Stimulated activated naive CD8-positive, alpha-beta T cell treated with anti-CD3 and anti-CD28 coated beads, Interleukin-15, Interleukin-2, amounts not matched to agents 100 ng/mL and 50 ng/mL, for 24 hours (primary cell): ENCODE data around the gene NUMBL.
A peak's percentile ranks its signal among the peaks of the same experiment; 100 is the strongest.
"Not testable (repeated sequence)": the region's sequence is repeated elsewhere in the genome, so short reads cannot be mapped to it uniquely, and the experiment has no call there.

Experiments used
- H3K27ac Mint-ChIP-seq: one replicate; pipeline ENCODE4 v1.8.0; 2021; ENCODE audit warnings: mild to moderate bottlenecking, mixed read lengths
- H3K27me3 Mint-ChIP-seq: one replicate; pipeline ENCODE4 v1.8.0; 2021; ENCODE audit warnings: mixed read lengths
- H3K36me3 Mint-ChIP-seq: one replicate; pipeline ENCODE4 v1.8.0; 2021; ENCODE audit warnings: low read depth, mixed read lengths
- H3K4me1 Mint-ChIP-seq: one replicate; pipeline ENCODE4 v1.8.0; 2021; ENCODE audit warnings: low read depth, mixed read lengths
- H3K4me3 Mint-ChIP-seq: one replicate; pipeline ENCODE4 v1.8.0; 2021; ENCODE audit warnings: mild to moderate bottlenecking, mixed read lengths
- H3K9me3 Mint-ChIP-seq: one replicate; pipeline ENCODE4 v1.8.0; 2021; ENCODE audit warnings: mixed read lengths

Gene NUMBL

DNA sequence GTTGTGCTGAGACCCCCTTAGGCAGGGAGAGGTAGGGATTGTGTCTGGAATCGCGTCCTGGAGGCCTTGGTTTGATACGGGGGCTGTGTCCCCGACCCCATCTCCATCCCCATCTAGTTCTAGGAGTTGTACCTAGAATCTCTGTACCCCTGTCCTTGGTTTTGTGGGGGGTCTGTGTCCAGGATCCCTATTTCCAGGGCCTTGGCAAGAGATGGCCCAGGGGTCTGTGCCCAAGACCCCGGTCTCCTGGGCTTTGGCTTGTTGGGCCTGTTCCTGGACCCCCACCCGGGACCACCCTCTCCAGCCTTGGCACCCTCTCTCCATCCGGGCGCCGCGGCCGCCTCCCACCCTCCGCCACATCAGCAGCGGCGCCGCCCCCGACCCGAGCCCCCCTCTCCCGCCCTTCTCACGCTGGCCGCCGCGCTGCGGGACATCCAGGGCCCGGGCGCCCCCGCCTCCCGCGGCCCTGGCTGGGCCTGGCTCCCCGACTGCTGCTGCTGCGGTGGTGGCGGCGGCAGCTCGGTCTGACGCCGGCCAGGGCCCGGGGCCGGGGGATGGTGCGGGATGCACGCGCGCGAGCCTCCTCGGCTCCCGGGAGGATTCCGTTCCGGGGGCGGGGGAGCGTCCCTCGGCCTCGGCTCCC, at the start of gene NUMBL:
Gene NUMBL (minus strand): TSS at position 602 of the 643 bp plus-strand sequence. CDS start 168 bp downstream, at position 434.
- Mint-ChIP-seq H3K9me3 (no peaks in the 10 kb centered on the region), H3K4me3 (peak within 1 kb of the TSS; percentile 91), H3K36me3 (peaks cover 7% of the 10 kb centered on the region), H3K27me3 (no peaks in the 10 kb centered on the region), H3K27ac (peak within 1 kb of the TSS; percentile 97), H3K4me1 (peaks cover 13% of the 10 kb centered on the region)

DNA sequence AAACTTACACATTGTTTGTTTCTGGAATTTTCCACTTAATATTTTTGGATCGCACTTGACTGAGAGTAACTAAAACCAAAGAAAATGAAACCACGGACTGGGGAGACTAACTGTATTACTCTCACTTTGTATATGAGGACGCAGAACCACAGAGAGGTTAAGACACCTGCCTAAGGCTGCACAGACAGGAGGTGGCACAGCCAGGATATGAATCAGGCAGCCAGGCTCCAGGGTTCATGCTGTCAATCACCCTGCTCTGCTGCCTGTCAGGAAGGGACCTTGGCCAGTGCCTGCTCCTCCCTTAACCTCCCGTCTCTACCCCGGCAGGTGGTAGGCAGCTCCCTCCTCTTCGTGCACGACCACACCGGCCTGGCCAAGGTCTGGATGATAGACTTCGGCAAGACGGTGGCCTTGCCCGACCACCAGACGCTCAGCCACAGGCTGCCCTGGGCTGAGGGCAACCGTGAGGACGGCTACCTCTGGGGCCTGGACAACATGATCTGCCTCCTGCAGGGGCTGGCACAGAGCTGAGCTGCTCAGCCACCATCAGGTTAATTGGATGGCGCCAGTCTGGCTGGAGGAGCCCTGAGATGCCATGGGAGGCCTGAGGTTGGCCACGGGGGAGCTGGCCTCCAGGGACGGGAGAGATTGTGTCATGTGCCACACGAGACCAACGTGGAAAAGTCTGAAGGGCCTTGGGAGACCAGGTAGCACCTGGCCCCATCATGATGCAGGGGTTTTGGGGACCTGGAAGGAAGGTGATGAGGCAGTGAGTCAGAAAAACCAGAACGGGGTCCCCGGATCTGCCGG, 48.8 kb upstream of the NUMBL start:
- no peak overlapping the region for H3K4me3 Mint-ChIP-seq
- H3K4me1 Mint-ChIP-seq: peaks cover 4% of the 10 kb centered on the region
- no peaks in the 10 kb centered on the region for H3K9me3 Mint-ChIP-seq
- H3K27me3 Mint-ChIP-seq: no peaks in the 10 kb centered on the region
- H3K27ac Mint-ChIP-seq: peak overlapping the region; percentile 40
- H3K36me3 Mint-ChIP-seq: peaks cover 15% of the 10 kb centered on the region

DNA sequence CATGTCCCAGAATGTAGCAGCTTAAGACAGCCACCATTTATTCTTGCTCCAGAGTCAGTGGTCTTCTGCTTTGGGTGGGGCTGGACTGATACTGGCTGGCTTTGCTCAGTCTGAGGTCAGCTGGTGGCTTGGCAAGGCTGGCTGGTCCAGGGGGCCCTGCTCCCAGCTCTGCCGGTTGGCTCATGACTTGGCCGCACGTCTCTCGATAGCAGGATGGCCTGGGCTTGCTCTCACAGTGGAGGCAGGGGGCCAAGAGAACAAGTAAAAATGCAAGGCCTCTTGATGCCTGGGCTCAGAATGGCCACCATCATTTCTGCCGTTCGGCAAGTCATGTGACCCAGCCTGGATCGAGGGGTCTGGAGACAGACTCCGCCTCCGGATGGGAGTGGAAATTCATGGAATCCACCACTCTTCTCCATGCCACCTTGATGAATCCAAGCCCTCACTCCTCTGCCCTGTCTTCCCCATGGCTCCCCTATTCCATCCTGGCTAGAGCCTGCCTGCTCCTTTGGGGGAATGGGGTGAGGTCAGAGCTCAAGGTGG, 46.7 kb upstream of the NUMBL start:
- no peaks in the 10 kb centered on the region for H3K9me3 Mint-ChIP-seq
- no peak overlapping the region for H3K27ac Mint-ChIP-seq
- peaks cover 4% of the 10 kb centered on the region for H3K4me1 Mint-ChIP-seq
- no peaks in the 10 kb centered on the region for H3K27me3 Mint-ChIP-seq
- peaks cover 31% of the 10 kb centered on the region for H3K36me3 Mint-ChIP-seq
- no peak overlapping the region for H3K4me3 Mint-ChIP-seq

DNA sequence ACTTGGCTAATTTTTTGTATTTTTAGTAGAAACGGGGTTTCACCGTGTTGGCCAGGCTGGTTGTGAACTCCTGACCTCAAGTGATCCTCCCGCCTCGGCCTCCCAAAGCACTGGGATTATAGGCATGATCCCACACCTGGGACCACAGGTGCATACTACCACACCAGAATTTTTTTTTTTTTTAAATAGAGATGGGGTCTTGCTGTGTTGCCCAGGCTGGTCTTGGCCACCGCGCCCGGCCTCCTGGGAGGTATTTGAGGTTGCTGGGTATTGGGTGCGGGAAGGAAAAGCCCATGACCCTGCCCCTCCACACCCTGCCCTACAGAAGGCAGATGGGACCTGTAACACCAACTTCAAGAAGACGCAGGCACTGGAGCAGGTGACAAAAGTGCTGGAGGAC, 46.2 kb upstream of the NUMBL start:
- Mint-ChIP-seq H3K36me3 (peaks cover 31% of the 10 kb centered on the region), H3K4me3 (no peak overlapping the region), H3K27ac (no peak overlapping the region), H3K27me3 (no peaks in the 10 kb centered on the region), H3K9me3 (no peaks in the 10 kb centered on the region), H3K4me1 (peaks cover 4% of the 10 kb centered on the region)

DNA sequence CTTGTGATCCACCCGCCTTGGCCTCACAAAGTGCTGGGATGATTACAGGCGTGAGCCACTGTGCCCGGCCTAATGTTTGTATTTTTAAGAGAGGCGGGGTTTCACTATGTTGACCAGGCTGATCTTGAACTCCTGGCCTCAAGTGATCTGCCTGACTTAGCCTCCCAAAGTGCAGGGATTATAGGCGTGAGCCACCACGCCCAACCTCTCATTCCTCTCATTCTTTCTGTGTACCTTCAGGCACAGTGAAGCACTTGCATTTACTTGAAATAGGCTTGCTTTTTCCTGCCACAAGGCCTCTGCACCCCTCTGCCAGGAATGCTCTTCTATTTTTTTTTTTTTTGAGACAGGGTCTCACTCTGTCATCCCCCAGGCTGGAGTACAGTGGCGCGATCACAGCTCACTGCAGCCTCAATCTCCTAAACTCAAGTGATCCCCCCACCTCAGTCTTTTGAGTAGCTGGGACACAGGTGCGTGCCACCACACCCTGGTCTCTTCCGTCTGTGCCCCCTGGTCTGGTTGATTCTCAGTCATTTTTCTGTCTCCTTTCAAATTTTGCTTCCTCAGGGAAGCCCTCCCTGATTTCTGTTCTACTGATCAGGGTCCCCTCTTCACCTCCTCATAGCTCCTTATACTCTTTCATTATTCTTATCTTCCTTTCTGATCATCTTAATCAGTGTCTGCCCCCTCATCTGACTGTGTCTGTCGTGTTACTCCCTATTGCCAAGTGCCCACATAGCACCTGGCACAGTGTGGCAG, 44.7 kb upstream of the NUMBL start:
- Mint-ChIP-seq H3K27me3 (no peaks in the 10 kb centered on the region), H3K27ac (no peak overlapping the region), H3K4me3 (no peak overlapping the region), H3K9me3 (no peaks in the 10 kb centered on the region), H3K36me3 (peaks cover 42% of the 10 kb centered on the region), H3K4me1 (peaks cover 4% of the 10 kb centered on the region)

DNA sequence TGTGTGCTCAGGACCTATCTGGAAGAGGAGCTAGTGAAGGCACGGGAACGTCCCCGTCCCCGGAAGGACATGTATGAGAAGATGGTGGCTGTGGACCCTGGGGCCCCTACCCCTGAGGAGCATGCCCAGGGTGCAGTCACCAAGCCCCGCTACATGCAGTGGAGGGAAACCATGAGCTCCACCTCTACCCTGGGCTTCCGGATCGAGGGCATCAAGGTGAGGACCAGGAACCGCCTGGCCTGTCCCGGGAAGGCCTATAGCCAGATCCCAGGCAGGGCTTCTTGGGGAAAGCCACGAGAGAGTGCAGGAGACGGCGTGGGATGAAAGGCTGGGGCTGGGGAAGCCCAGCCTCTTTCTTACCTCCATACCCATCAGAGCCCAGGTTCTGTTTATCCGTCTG, 42.7 kb upstream of the NUMBL start:
- H3K27me3 Mint-ChIP-seq: no peaks in the 10 kb centered on the region
- H3K9me3 Mint-ChIP-seq: no peaks in the 10 kb centered on the region

DNA sequence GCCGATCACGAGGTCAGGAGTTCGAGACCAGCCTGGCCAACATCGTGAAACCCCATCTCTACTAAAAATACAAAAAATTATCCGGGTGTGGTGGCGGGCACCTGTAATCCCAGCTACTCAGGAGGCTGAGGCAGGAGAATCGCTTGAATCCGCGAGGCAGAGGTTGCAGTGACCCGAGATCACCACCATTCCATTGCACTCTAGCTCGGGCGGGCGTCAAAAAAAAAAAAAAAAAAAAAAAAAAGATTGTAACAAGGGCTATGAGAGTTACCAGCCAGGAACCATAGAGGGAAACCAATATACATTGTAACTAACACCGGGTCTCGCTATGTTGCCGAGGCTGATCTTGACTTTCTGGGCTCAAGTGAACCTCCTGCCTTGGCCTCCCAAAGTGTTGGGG, 41.9 kb upstream of the NUMBL start:
- peaks cover 46% of the 10 kb centered on the region for H3K36me3 Mint-ChIP-seq
- not testable (repeated sequence) for H3K4me3 Mint-ChIP-seq, H3K9me3 Mint-ChIP-seq, H3K4me1 Mint-ChIP-seq, H3K27me3 Mint-ChIP-seq, H3K27ac Mint-ChIP-seq

More for the DNA sequence above, 42.7 kb upstream of the NUMBL start:
- Mint-ChIP-seq H3K4me1 (no peaks in the 10 kb centered on the region), H3K27ac (no peak overlapping the region), H3K36me3 (peaks cover 40% of the 10 kb centered on the region), H3K4me3 (no peak overlapping the region)

DNA sequence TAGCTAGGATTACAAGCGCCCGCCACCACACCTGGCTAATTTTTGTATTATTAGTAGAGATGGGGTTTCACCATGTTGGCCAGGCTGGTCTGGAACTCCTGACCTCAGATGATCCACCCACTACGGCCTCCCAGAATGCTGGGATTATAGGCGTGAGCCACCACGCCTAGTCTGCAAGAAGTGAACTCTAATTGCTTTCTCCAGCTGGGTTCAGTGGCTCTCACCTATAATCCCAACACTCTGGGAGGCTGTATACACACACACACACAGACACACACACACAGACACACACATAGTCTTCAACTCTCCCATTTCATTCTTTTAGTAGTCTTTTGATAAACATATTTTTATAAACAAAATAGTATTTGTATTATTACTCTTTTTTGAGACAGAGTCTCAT, 39.6 kb upstream of the NUMBL start:
- not testable (repeated sequence) for H3K4me1 Mint-ChIP-seq, H3K4me3 Mint-ChIP-seq, H3K27me3 Mint-ChIP-seq, H3K27ac Mint-ChIP-seq, H3K9me3 Mint-ChIP-seq
- peaks cover 40% of the 10 kb centered on the region for H3K36me3 Mint-ChIP-seq

DNA sequence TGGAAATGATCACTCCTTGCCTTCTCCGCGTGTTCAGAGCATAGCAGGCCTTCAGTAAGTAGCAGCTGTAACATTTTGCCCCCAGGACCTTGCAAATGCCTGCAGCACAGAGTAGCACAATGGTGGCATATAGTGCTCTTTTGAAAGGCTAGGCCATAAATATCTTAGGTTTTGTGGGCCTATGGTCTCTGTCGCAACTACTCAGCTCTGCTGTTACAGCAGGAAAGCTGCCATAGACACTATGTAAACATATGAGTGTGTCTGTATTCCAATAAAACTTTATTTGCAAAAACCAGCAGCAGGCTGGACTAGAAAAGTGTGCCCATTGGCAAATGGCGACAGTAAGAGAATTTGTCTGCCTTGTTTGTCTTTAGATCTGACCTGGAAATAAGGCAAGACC, 35.8 kb upstream of the NUMBL start:
- Mint-ChIP-seq H3K36me3 (peaks cover 29% of the 10 kb centered on the region), H3K9me3 (no peaks in the 10 kb centered on the region), H3K27ac (no peak overlapping the region), H3K27me3 (no peaks in the 10 kb centered on the region), H3K4me3 (no peak overlapping the region), H3K4me1 (peaks cover 26% of the 10 kb centered on the region)

DNA sequence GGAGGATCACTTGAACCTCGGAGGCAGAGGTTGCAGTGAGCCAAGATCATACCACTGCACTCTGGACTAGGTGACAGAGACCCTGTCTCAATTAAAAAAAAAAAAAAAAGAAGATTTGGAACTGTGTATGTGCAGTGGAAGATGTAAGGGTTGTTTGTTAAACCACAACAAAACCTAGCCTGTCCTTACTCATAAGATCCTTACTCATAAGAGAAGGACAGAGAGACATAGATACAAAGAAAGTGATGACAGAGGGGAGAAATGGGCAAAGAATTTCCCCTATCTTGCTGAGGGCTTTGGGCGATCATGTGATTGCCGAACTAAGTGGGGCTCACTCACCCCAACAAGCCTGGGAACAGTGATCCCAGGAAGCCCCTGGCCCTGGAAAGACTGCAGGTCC, 34.4 kb upstream of the NUMBL start:
- Mint-ChIP-seq H3K36me3 (peaks cover 28% of the 10 kb centered on the region), H3K9me3 (no peaks in the 10 kb centered on the region), H3K27me3 (no peaks in the 10 kb centered on the region), H3K4me1 (peaks cover 40% of the 10 kb centered on the region), H3K4me3 (no peak overlapping the region), H3K27ac (peak overlapping the region; percentile 56)

DNA sequence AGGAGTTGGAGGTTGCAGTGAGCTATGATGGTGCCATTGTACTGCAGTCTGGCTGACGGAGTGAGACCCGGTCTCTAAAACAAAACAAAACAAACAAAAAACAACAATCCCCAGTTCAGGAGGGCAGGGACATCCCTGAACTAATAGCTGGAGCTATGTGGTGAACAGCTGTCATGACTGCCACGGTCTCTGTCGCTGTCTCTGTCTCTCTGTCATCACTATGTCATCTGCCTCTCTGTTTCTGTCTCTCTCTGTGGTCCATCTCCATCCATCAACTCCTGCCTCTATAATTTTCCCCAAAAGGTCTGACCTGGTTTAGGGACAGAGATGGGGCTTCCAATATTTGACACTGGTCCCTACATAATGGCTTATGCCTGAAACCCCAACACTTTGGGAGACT, 33.9 kb upstream of the NUMBL start:
- H3K4me3 Mint-ChIP-seq: no peak overlapping the region
- no peaks in the 10 kb centered on the region for H3K27me3 Mint-ChIP-seq

DNA sequence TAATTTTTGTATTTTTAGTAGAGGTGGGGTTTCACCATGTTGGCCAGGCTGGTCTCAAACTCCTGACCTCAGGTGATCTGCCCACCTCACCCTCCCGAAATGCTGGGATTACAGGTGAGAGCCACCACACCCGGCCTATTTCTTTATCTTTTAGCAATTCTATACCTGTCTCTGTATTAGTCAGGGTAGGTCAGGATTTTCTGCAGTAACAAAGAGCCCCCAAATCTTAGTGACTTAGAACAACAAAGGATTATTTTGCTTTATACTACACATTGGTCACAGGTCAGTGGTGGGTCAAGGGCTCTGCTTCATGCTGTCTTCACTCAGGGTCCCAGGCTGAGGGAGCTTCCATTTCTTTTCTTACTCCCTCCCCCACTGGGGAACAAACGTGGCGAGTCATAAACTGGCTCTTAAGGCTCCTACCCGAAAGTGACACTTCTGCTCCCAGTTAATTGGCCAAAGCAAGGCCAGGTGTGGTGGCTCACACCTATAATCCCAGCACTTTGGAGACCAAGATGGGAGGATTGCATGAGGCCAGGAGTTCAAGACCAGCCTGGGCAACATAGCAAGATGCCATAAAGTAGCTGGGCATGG, 33.3 kb upstream of the NUMBL start:
- Mint-ChIP-seq H3K36me3 (peaks cover 28% of the 10 kb centered on the region), H3K4me3 (no peak overlapping the region)

More for the DNA sequence above, 33.9 kb upstream of the NUMBL start:
- Mint-ChIP-seq H3K9me3 (no peaks in the 10 kb centered on the region), H3K36me3 (peaks cover 28% of the 10 kb centered on the region), H3K27ac (peak overlapping the region; percentile 56), H3K4me1 (peaks cover 45% of the 10 kb centered on the region)

DNA sequence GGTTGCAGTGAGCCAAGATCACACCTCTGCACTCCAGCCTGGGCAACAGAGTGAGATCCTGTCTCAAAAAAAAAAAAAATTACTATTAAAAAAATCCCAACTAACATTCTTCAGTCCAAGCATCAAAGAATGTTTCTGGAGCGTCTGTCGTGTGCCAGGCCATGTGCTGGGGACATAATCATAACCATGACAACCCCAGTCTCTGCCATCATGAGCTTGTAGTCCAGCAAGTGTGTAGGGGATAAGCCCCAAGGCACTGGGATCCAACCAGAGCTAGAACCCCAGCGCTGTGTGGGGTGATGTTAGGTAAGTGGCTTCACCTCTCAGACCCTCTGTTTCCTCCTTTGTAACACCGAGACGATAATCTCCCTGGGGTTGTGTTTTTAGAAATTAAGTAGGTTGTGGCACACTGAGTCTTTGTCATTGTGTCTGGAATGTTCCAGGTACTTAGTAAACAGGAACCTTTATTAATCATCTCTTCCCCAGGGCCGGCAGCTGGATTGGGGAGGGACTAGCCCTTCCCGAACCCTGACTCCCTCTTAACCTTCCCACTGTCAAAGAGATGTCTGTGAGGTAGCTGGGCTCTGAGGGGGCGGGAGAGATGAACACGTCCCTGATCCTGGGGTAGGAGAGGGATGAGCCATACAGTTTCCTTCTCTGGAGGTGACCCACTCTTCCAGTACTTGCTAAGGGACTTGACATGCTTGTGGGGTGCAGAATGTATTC, 31.6 kb upstream of the NUMBL start:
- H3K4me3 Mint-ChIP-seq: no peak overlapping the region
- no peaks in the 10 kb centered on the region for H3K9me3 Mint-ChIP-seq
- peaks cover 62% of the 10 kb centered on the region for H3K4me1 Mint-ChIP-seq
- no peaks in the 10 kb centered on the region for H3K27me3 Mint-ChIP-seq
- no peak overlapping the region for H3K27ac Mint-ChIP-seq
- peaks cover 18% of the 10 kb centered on the region for H3K36me3 Mint-ChIP-seq

More for the DNA sequence above, 33.3 kb upstream of the NUMBL start:
- Mint-ChIP-seq H3K4me1 (peaks cover 51% of the 10 kb centered on the region), H3K27me3 (no peaks in the 10 kb centered on the region), H3K27ac (no peak overlapping the region), H3K9me3 (no peaks in the 10 kb centered on the region)

DNA sequence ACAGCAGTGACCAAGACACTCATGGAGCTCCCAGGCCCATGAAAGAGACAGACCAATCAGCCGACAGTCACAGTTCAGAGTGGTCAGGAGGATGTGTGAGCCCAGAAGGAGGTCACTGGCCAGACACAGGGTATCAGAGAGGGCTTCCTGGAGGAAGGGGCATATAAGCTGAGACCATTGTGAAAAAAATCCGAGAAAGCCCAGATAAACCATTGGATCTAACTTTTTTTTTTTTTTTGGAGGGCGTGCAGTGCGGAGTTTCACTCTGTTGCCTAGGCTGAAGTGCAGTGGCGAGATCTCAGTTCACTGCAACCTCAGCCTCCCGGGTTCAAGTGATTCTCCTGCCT, 30.7 kb upstream of the NUMBL start:
- Mint-ChIP-seq H3K4me1 (peaks cover 65% of the 10 kb centered on the region), H3K27ac (no peak overlapping the region), H3K36me3 (peaks cover 18% of the 10 kb centered on the region), H3K27me3 (no peaks in the 10 kb centered on the region), H3K4me3 (no peak overlapping the region), H3K9me3 (no peaks in the 10 kb centered on the region)
